ENCODE results near the gene PGK1.
A peak's percentile ranks its signal among the peaks of the same experiment; 100 is the strongest.
"Not testable (repeated sequence)": the region's sequence is repeated elsewhere in the genome, so short reads cannot be mapped to it uniquely, and the experiment has no call there.

Gene PGK1

DNA sequence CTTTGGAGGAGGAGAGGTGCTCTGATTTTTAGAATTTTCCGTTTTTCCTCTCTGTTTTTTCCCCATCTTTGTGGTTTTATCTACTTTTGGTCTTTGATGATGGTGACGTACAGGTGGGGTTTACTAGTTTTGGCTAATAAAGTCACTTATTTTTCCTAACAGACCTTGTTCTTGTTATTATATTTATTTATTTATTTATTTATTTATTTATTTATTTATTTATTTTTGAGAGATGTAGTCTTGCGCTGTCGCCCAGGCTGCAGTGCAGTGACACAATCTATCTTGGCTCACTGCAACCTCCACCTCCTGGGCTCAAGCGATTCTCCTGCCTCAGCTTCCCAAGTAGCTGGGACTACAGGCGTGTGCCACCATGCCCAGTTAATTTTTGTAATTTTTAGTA lies 22.6 kb upstream of the PGK1 start:
- not testable (repeated sequence) for H3K4me1 ChIP-seq (ENCODE audit: control insufficient read depth in 5 of 5, insufficient read depth in 5 of 5, low read length in 5 of 5); H3K4me3 ChIP-seq (ENCODE audit: low read depth in 1 of 5, low read length in 5 of 5); H3K9ac ChIP-seq (ENCODE audit: low read length in 5 of 5); H3K27ac ChIP-seq (ENCODE audit: low read depth, low read length); H3K9me3 ChIP-seq (ENCODE audit: control insufficient read depth in 5 of 5, low read length in 5 of 5); H3K27me3 ChIP-seq (ENCODE audit: control insufficient read depth in 5 of 5, insufficient read depth in 4 of 5, low read length in 5 of 5); H3K36me3 ChIP-seq (ENCODE audit: control insufficient read depth in 5 of 5, insufficient read depth in 5 of 5, low read length in 5 of 5)

DNA sequence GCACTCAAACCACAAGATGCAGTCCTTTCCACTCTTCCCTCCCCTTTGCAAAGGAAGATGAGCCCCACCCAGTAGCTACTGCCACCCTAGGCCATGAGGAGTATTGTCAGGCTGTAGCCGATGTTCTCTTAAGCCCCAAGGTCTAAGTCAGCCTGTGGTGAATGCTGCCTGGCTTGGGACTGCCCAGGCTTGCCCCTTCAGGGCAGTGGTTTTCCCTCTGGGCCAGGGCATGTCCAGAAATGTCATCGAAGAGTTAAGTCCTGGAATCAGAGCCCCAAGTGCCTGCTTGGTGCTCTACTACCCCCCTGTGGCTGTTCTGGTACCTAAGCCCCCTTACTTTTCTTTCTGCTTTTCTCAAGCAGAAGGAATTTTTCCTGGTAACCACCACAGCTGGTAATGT lies 11.8 kb upstream of the PGK1 start:
- H3K4me3 ChIP-seq (ENCODE audit: low read depth in 1 of 5, low read length in 5 of 5): no peak overlapping the region
- H3K4me1 ChIP-seq (ENCODE audit: control insufficient read depth in 5 of 5, insufficient read depth in 5 of 5, low read length in 5 of 5): no peaks in the 10 kb centered on the region
- H3K9me3 ChIP-seq (ENCODE audit: control insufficient read depth in 5 of 5, low read length in 5 of 5): peaks cover 0 to 4% (median 0%) of the 10 kb centered on the region in 5 donors
- no peak overlapping the region for H3K27ac ChIP-seq (ENCODE audit: low read depth, low read length)
- H3K9ac ChIP-seq (ENCODE audit: low read length in 5 of 5): no peak overlapping the region
- peaks cover 0 to 13% (median 0%) of the 10 kb centered on the region in 5 donors for H3K27me3 ChIP-seq (ENCODE audit: control insufficient read depth in 5 of 5, insufficient read depth in 4 of 5, low read length in 5 of 5)
- H3K36me3 ChIP-seq (ENCODE audit: control insufficient read depth in 5 of 5, insufficient read depth in 5 of 5, low read length in 5 of 5): no peaks in the 10 kb centered on the region

DNA sequence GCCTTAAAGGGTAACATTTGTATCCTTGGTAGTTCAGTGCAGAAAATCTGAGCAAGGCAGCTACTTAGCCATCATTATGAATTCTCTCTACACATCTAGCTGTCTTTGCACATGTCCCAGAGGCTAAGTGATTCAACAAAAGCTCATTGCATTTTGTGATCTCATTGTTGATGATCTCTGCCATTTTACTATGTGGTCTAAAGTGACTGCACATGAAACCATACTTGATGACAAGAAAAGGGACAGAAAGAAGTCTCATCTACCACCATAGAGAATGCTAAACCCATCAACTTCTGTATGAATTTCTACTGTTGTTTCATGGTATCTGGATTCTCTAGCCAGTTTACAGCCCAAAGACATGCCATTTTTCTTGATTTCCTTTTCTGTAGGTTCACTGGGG lies 5.9 kb upstream of the PGK1 start:
- Histone ChIP-seq H3K4me3 (ENCODE audit: low read depth in 1 of 5, low read length in 5 of 5) (no peak overlapping the region), H3K27ac (ENCODE audit: low read depth, low read length) (no peak overlapping the region), H3K9me3 (ENCODE audit: control insufficient read depth in 5 of 5, low read length in 5 of 5) (no peaks in the 10 kb centered on the region), H3K27me3 (ENCODE audit: control insufficient read depth in 5 of 5, insufficient read depth in 4 of 5, low read length in 5 of 5) (peaks cover 2 to 14% (median 8%) of the 10 kb centered on the region in 5 donors), H3K4me1 (ENCODE audit: control insufficient read depth in 5 of 5, insufficient read depth in 5 of 5, low read length in 5 of 5) (no peaks in the 10 kb centered on the region), H3K36me3 (ENCODE audit: control insufficient read depth in 5 of 5, insufficient read depth in 5 of 5, low read length in 5 of 5) (no peaks in the 10 kb centered on the region), H3K9ac (ENCODE audit: low read length in 5 of 5) (no peak overlapping the region)

DNA sequence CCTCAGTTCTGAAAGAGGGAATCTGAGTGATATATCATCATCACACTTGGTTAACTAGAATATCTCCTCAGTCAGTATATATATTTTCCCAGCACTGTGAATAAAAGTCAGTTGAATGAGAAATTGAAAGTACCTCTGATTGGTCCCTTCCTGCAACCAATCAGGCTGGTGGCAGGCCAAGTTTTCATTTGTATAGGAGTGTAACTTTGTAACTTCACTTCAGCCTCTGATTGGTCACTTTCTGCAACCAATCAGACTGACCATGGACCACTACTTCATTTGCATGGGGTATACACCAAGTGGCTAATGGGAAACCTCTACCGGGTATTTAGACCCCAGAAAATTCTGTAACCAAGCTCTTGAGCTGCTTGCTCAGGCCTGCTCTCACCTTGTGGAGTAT lies 2.0 kb upstream of the PGK1 start:
- H3K9ac ChIP-seq (ENCODE audit: low read length in 5 of 5): no peak overlapping the region
- H3K36me3 ChIP-seq (ENCODE audit: control insufficient read depth in 5 of 5, insufficient read depth in 5 of 5, low read length in 5 of 5): peaks cover 0 to 4% (median 0%) of the 10 kb centered on the region in 5 donors
- H3K27ac ChIP-seq (ENCODE audit: low read depth, low read length): no peak overlapping the region
- no peak overlapping the region for H3K4me3 ChIP-seq (ENCODE audit: low read depth in 1 of 5, low read length in 5 of 5)
- H3K4me1 ChIP-seq (ENCODE audit: control insufficient read depth in 5 of 5, insufficient read depth in 5 of 5, low read length in 5 of 5): peaks cover 0 to 24% (median 18%) of the 10 kb centered on the region in 5 donors
- H3K9me3 ChIP-seq (ENCODE audit: control insufficient read depth in 5 of 5, low read length in 5 of 5): peaks cover 0 to 6% (median 0%) of the 10 kb centered on the region in 5 donors
- H3K27me3 ChIP-seq (ENCODE audit: control insufficient read depth in 5 of 5, insufficient read depth in 4 of 5, low read length in 5 of 5): peaks cover 2 to 14% (median 4%) of the 10 kb centered on the region in 5 donors

DNA sequence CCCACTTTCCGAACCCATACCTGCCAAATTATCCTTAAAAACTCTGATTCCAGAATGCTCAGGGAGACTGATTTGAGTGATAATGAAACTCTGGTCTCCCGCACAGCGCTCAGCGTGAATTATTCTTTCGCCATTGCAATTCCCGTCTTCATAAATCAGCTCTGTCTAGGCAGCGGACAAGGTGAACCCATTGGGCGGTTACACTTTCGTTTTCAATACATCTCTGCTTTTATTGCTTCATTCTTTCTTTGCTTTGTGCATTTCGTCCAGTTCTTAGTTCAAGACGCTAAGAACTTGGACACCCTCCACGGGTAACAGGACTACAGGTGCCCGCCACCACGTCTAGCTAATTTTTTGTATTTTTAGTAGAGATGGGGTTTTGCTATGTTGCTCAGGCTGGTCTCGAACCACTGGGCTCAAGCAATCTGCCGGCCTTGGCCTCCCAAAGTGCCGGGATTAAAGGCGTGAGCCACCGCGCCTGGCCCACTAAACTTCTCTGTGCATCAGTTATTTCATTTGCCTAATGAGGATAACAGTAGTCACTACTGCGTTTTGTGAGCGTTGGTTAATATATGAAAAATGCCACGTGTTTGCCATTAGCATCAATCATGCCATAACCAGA lies 936 bp upstream of the PGK1 start:
- peak overlapping the region; percentile 45 to 89 (median 65) for H3K4me3 ChIP-seq (ENCODE audit: low read depth in 1 of 5, low read length in 5 of 5)
- H3K9ac ChIP-seq (ENCODE audit: low read length in 5 of 5): peak overlapping the region in 2 of 5 donors; percentile 51 to 60
- H3K36me3 ChIP-seq (ENCODE audit: control insufficient read depth in 5 of 5, insufficient read depth in 5 of 5, low read length in 5 of 5): peaks cover 0 to 4% (median 0%) of the 10 kb centered on the region in 5 donors
- H3K4me1 ChIP-seq (ENCODE audit: control insufficient read depth in 5 of 5, insufficient read depth in 5 of 5, low read length in 5 of 5): peaks cover 0 to 33% (median 27%) of the 10 kb centered on the region in 5 donors
- peak overlapping the region; percentile 96 for H3K27ac ChIP-seq (ENCODE audit: low read depth, low read length)
- H3K9me3 ChIP-seq (ENCODE audit: control insufficient read depth in 5 of 5, low read length in 5 of 5): peaks cover 0 to 6% (median 0%) of the 10 kb centered on the region in 5 donors
- H3K27me3 ChIP-seq (ENCODE audit: control insufficient read depth in 5 of 5, insufficient read depth in 4 of 5, low read length in 5 of 5): peaks cover 2 to 12% (median 4%) of the 10 kb centered on the region in 5 donors

DNA sequence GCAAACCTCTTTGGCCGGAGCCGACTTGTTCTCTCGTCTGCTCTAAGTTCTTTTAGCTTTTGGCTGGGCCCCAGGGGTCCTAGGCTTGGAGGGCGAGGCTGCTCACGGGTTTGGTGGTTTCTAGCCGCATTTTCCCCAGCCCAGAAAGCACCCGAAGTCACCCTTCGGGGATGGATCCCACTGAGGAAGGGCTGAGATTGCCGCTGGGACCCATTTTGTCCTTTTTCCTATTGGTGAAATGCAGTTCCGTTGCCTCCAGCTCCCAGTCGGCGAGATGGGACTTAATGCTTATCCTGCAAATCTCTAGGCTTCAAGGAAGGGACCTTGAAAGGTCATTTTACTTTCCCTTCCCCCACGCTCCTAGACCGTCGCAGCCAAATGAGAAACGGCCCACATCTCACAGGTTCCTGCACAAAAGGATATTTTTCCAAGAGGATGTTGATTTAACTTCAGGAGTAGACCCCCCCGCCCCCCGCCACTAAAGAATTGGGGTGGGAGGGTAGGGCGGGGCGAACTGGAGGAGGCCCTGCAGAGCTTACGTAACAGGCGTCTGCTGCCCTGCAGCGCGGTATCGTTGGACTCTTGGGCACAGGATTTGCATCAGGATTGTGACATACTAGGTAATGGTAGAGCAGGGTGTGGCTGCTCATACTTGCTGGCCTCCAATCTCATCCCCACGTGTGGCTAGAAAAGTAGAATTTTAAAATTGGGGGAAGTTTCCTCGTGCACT lies 564 bp downstream of the PGK1 start:
- peak overlapping the region; percentile 96 for H3K27ac ChIP-seq (ENCODE audit: low read depth, low read length)
- H3K4me1 ChIP-seq (ENCODE audit: control insufficient read depth in 5 of 5, insufficient read depth in 5 of 5, low read length in 5 of 5): peaks cover 0 to 40% (median 38%) of the 10 kb centered on the region in 5 donors
- peaks cover 0 to 6% (median 0%) of the 10 kb centered on the region in 5 donors for H3K9me3 ChIP-seq (ENCODE audit: control insufficient read depth in 5 of 5, low read length in 5 of 5)
- peak overlapping the region; percentile 64 to 93 (median 92) for H3K9ac ChIP-seq (ENCODE audit: low read length in 5 of 5)
- H3K4me3 ChIP-seq (ENCODE audit: low read depth in 1 of 5, low read length in 5 of 5): peak overlapping the region; percentile 89 to 97 (median 89)
- H3K27me3 ChIP-seq (ENCODE audit: control insufficient read depth in 5 of 5, insufficient read depth in 4 of 5, low read length in 5 of 5): peaks cover 0 to 8% (median 4%) of the 10 kb centered on the region in 5 donors
- peaks cover 0 to 4% (median 0%) of the 10 kb centered on the region in 5 donors for H3K36me3 ChIP-seq (ENCODE audit: control insufficient read depth in 5 of 5, insufficient read depth in 5 of 5, low read length in 5 of 5)

DNA sequence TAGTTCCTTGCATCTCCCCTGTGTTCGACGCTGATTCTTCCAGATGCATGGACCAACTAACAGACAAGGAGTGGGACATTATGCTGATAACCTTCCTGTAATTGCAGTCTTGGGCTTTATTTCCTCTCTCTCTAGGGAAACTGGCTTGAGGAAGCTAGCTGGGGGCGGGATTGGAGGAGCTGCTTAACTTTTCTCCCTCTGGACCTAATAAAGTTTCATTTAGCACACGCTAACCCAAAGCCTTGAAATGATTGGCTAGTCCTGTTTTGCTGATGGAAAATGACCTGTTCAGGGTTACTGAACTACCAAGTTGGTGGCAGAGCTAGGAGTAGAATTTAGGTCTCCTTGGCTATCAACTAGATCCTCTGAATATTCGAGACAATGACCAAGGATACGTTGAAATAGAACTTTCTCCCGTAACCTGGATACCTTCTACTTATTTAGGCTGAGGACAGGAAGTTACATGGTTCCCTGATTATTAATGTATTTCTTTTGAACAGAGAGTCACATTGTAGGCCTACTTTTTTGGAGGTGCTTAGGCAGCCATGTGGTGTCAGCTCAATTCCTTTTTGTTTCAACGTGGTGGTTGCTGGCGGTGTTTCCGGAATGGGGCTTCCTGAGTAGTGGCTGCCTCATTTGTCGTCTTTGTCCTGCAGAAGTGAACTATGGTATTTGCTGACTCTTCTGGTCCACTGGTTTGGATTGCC lies 2.0 kb downstream of the PGK1 start:
- Histone ChIP-seq H3K9me3 (ENCODE audit: control insufficient read depth in 5 of 5, low read length in 5 of 5) (peaks cover 0 to 6% (median 0%) of the 10 kb centered on the region in 5 donors), H3K36me3 (ENCODE audit: control insufficient read depth in 5 of 5, insufficient read depth in 5 of 5, low read length in 5 of 5) (peaks cover 0 to 4% (median 0%) of the 10 kb centered on the region in 5 donors), H3K27me3 (ENCODE audit: control insufficient read depth in 5 of 5, insufficient read depth in 4 of 5, low read length in 5 of 5) (peaks cover 0 to 2% (median 0%) of the 10 kb centered on the region in 5 donors), H3K27ac (ENCODE audit: low read depth, low read length) (peak overlapping the region; percentile 96), H3K4me3 (ENCODE audit: low read depth in 1 of 5, low read length in 5 of 5) (peak overlapping the region; percentile 89 to 97 (median 89)), H3K9ac (ENCODE audit: low read length in 5 of 5) (peak overlapping the region in 3 of 5 donors; percentile 2 to 35 (median 11)), H3K4me1 (ENCODE audit: control insufficient read depth in 5 of 5, insufficient read depth in 5 of 5, low read length in 5 of 5) (peaks cover 0 to 40% (median 38%) of the 10 kb centered on the region in 5 donors)

DNA sequence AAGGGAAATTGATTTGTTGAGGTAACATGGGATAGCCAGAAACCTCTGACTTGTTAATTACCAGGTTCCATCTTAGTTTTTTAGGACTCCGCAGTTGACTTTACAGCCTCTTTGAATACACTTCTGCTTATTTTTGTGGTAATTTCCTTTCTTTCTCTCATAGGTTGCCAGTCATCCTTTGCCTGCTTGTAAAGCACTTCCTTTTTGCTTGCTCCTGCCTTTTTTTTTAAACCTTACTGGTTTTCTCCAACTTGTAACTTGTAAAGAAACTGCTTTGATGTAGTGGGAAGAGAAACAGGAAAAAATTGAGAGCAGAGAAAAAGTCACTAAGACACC lies 2.6 kb downstream of the PGK1 start:
- Histone ChIP-seq H3K4me1 (ENCODE audit: control insufficient read depth in 5 of 5, insufficient read depth in 5 of 5, low read length in 5 of 5) (peaks cover 0 to 40% (median 38%) of the 10 kb centered on the region in 5 donors), H3K9ac (ENCODE audit: low read length in 5 of 5) (no peak overlapping the region), H3K36me3 (ENCODE audit: control insufficient read depth in 5 of 5, insufficient read depth in 5 of 5, low read length in 5 of 5) (peaks cover 0 to 5% (median 4%) of the 10 kb centered on the region in 5 donors), H3K27me3 (ENCODE audit: control insufficient read depth in 5 of 5, insufficient read depth in 4 of 5, low read length in 5 of 5) (peaks cover 0 to 2% (median 0%) of the 10 kb centered on the region in 5 donors), H3K27ac (ENCODE audit: low read depth, low read length) (peak overlapping the region; percentile 96), H3K4me3 (ENCODE audit: low read depth in 1 of 5, low read length in 5 of 5) (peak overlapping the region in 4 of 5 donors; percentile 89 to 97 (median 89)), H3K9me3 (ENCODE audit: control insufficient read depth in 5 of 5, low read length in 5 of 5) (peaks cover 0 to 6% (median 0%) of the 10 kb centered on the region in 5 donors)

DNA sequence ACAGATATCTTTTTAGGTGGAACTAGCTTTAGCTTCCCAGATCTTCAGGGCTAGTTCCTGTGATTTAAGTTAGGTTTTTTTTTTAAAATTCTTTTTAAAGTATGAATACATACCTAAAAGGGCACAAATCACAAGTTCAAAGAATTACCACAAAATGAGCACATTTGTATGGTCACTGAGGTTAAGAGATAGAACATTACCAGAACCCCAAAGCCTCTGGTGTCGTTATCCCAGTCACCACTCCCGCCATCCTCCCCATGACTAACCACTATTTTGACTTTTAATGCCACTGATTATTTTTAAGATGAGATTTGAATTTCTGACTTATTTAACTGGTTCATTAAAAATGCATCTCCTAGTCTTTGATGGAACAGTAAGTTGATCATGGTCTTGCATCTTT lies 5.4 kb downstream of the PGK1 start:
- Histone ChIP-seq H3K9me3 (ENCODE audit: control insufficient read depth in 5 of 5, low read length in 5 of 5) (peaks cover 0 to 2% (median 0%) of the 10 kb centered on the region in 5 donors), H3K36me3 (ENCODE audit: control insufficient read depth in 5 of 5, insufficient read depth in 5 of 5, low read length in 5 of 5) (peaks cover 11 to 23% (median 13%) of the 10 kb centered on the region in 5 donors), H3K9ac (ENCODE audit: low read length in 5 of 5) (no peak overlapping the region), H3K4me1 (ENCODE audit: control insufficient read depth in 5 of 5, insufficient read depth in 5 of 5, low read length in 5 of 5) (peaks cover 0 to 40% (median 35%) of the 10 kb centered on the region in 5 donors), H3K4me3 (ENCODE audit: low read depth in 1 of 5, low read length in 5 of 5) (no peak overlapping the region), H3K27me3 (ENCODE audit: control insufficient read depth in 5 of 5, insufficient read depth in 4 of 5, low read length in 5 of 5) (peaks cover 0 to 2% (median 0%) of the 10 kb centered on the region in 5 donors), H3K27ac (ENCODE audit: low read depth, low read length) (no peak overlapping the region)
